GM21825 (cell line): Measurements from ENCODE around the gene LRRC8D.

Source experiments
- ATAC-seq: cut with Tn5 transposase; IDR thresholded peaks from one replicate; pipeline ENCODE4 v1.9.1; 2021; ENCODE audit warnings: mild to moderate bottlenecking, moderate library complexity; ENCODE audit not compliant: unreplicated experiment

LRRC8D gene

GRCh38 chr1:89934461-89934860 is 113.6 kb downstream of the LRRC8D start:
- no peak for ATAC-seq

GRCh38 chr1:89935235-89935634 is 114.4 kb downstream of the LRRC8D start:
- no peak for ATAC-seq

GRCh38 chr1:89936694-89937093 is 115.9 kb downstream of the LRRC8D start:
- no peak for ATAC-seq

GRCh38 chr1:89938171-89939055 is 117.6 kb downstream of the LRRC8D start:
- no peak for ATAC-seq

GRCh38 chr1:89939059-89939570 is 118.3 kb downstream of the LRRC8D start:
- no peak for ATAC-seq

- no peak for ATAC-seq
These were observed 119.0 kb downstream of the LRRC8D start for GRCh38 chr1:89939693-89940438.

GRCh38 chr1:89941110-89941766 is 120.4 kb downstream of the LRRC8D start:
- no peak for ATAC-seq

GRCh38 chr1:89942014-89942413 is 121.2 kb downstream of the LRRC8D start:
- no peak for ATAC-seq

GRCh38 chr1:89942825-89943658 is 122.2 kb downstream of the LRRC8D start:
- no peak for ATAC-seq

GRCh38 chr1:89943846-89944781 is 123.3 kb downstream of the LRRC8D start:
- no peak for ATAC-seq

GRCh38 chr1:89945852-89946476 is 125.1 kb downstream of the LRRC8D start:
- peak; percentile 81 for ATAC-seq

GRCh38 chr1:89946532-89946931 is 125.7 kb downstream of the LRRC8D start:
- ATAC-seq: no peak

GRCh38 chr1:89948722-89949345 is 128.0 kb downstream of the LRRC8D start:
- ATAC-seq: no peak

GRCh38 chr1:89949991-89950624 is 129.3 kb downstream of the LRRC8D start:
- ATAC-seq: no peak

GRCh38 chr1:89950703-89951102 is 129.9 kb downstream of the LRRC8D start:
- ATAC-seq: no peak

- no peak for ATAC-seq
These were observed 131.2 kb downstream of the LRRC8D start for GRCh38 chr1:89951766-89952604.

- ATAC-seq: no peak
These were observed 131.8 kb downstream of the LRRC8D start for GRCh38 chr1:89952605-89953130.
